ENCODE data around the gene HS2ST1.

HS2ST1 gene

DNA sequence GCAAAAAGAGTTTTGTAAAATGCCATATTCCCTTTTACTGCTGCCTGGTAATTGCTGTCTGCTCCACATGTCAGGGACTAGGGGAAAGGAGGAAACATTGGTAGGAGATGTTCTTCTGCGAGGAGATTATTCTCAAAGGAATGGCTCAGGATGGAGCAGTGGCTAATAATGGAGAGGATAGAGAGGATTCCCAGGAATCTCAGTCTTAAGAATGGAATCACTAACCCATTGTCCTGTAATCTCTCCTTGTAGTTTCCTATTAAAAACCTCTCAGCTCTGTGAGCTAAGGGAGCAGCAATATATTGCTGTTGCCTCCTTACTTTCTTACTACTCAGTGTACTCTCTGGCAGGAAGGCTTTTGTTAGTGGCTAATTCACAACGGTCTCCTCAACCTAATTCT lies 175.4 kb downstream of the HS2ST1 start (continued):
- no peak for TF ChIP-seq ZBTB8A (tag by site-specific recombination; IDR thresholded peaks at IDR 0.05)

- Histone ChIP-seq H3K27ac (ENCODE audit: extremely low read depth, low read depth, low read length) (no peak overlapping the region), H3K9me3 (ENCODE audit: control insufficient read depth, insufficient read depth, low read depth, low read length) (no peaks in the 10 kb centered on the region), H3K36me3 (ENCODE audit: control insufficient read depth in 2 of 2, insufficient read depth in 1 of 2, low read length in 2 of 2) (no peaks in the 10 kb centered on the region), H3K4me1 (ENCODE audit: control insufficient read depth, insufficient read depth, low read length) (peaks cover 6% of the 10 kb centered on the region; the same call in 1 of the 2 replicates), H3K4me3 (ENCODE audit: low read depth, low read length) (no peak overlapping the region)
- no peak for TF ChIP-seq KLF17 (tag by site-specific recombination; IDR thresholded peaks at IDR 0.05)
- no peak for TF ChIP-seq ZNF292 (tag by site-specific recombination; IDR thresholded peaks at IDR 0.05; ENCODE audit: borderline replicate concordance, low read depth)
- TF ChIP-seq ZNF37A (tag by site-specific recombination; IDR thresholded peaks at IDR 0.05), result no peak
- no peak for TF ChIP-seq ZNF18 (tag by site-specific recombination; IDR thresholded peaks at IDR 0.05)
- no peak for TF ChIP-seq PRDM1 (tag by site-specific recombination; IDR thresholded peaks at IDR 0.05)
- TF ChIP-seq ZNF660 (tag by site-specific recombination; IDR thresholded peaks at IDR 0.05), result no peak
- no peak for TF ChIP-seq ZNF140 (tag by site-specific recombination; IDR thresholded peaks at IDR 0.05)
- TF ChIP-seq, protein P1, sequence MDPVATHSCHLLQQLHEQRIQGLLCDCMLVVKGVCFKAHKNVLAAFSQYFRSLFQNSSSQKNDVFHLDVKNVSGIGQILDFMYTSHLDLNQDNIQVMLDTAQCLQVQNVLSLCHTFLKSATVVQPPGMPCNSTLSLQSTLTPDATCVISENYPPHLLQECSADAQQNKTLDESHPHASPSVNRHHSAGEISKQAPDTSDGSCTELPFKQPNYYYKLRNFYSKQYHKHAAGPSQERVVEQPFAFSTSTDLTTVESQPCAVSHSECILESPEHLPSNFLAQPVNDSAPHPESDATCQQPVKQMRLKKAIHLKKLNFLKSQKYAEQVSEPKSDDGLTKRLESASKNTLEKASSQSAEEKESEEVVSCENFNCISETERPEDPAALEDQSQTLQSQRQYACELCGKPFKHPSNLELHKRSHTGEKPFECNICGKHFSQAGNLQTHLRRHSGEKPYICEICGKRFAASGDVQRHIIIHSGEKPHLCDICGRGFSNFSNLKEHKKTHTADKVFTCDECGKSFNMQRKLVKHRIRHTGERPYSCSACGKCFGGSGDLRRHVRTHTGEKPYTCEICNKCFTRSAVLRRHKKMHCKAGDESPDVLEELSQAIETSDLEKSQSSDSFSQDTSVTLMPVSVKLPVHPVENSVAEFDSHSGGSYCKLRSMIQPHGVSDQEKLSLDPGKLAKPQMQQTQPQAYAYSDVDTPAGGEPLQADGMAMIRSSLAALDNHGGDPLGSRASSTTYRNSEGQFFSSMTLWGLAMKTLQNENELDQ (tag by site-specific recombination; IDR thresholded peaks at IDR 0.05; ENCODE audit: low read depth), result no peak
- TF ChIP-seq BCL11B (tag by site-specific recombination; IDR thresholded peaks at IDR 0.05; ENCODE audit: low read depth), result no peak
- no peak for TF ChIP-seq PRDM6 (tag by site-specific recombination; IDR thresholded peaks at IDR 0.05)
- TF ChIP-seq REPIN1 (tag by site-specific recombination; IDR thresholded peaks at IDR 0.05; ENCODE audit: low read depth), result no peak
- no peak for TF ChIP-seq ZNF10 (tag by site-specific recombination; IDR thresholded peaks at IDR 0.05)
- TF ChIP-seq ZNF146 (tag by site-specific recombination; IDR thresholded peaks at IDR 0.05), result no peak
- no peak for TF ChIP-seq ZNF777 (tag by site-specific recombination; IDR thresholded peaks at IDR 0.05; ENCODE audit: borderline replicate concordance)
- no peak for TF ChIP-seq ZSCAN16 (tag by site-specific recombination; IDR thresholded peaks at IDR 0.05)
- no peak for TF ChIP-seq ZNF785 (tag by site-specific recombination; IDR thresholded peaks at IDR 0.05)
- no peak for TF ChIP-seq ZNF138 (tag by site-specific recombination; IDR thresholded peaks at IDR 0.05; ENCODE audit: borderline replicate concordance)
- ChIA-PET POLR2A (no interaction called here), CTCF (interaction anchor here (1.1 kb wide), 1 partner anchor 127 kb away, joined by 3 read pairs; no protein-coding TSS in a partner anchor)
Observed at GRCh38 chr1:87091425-87091824, 177.0 kb downstream of the HS2ST1 start.

- H3K27ac ChIP-seq (ENCODE audit: extremely low read depth, low read depth, low read length), result no peak overlapping the region
- ChIA-PET CTCF (interaction anchor here (0.7 to 4.6 kb wide), 2 partner anchors 9 to 46 kb away, joined by 3 to 37 read pairs; no protein-coding TSS in a partner anchor), POLR2A (no interaction called here)
- no peak overlapping the region for H3K4me3 ChIP-seq (ENCODE audit: low read depth, low read length)
- peaks cover 6% of the 10 kb centered on the region; the same call in 1 of the 2 replicates for H3K4me1 ChIP-seq (ENCODE audit: control insufficient read depth, insufficient read depth, low read length)
- H3K36me3 ChIP-seq (ENCODE audit: control insufficient read depth in 2 of 2, insufficient read depth in 1 of 2, low read length in 2 of 2), result no peaks in the 10 kb centered on the region
- no peaks in the 10 kb centered on the region for H3K9me3 ChIP-seq (ENCODE audit: control insufficient read depth, insufficient read depth, low read depth, low read length)
- TF ChIP-seq BCL11B (tag by site-specific recombination; IDR thresholded peaks at IDR 0.05; ENCODE audit: low read depth) (no peak), ZNF311 (tag by site-specific recombination; IDR thresholded peaks at IDR 0.05; ENCODE audit: borderline replicate concordance) (no peak), GLIS2 (tag by site-specific recombination; IDR thresholded peaks at IDR 0.05) (no peak), WT1 (tag by site-specific recombination; IDR thresholded peaks at IDR 0.05) (no peak), ZNF335 (tag by site-specific recombination; conservative IDR thresholded peaks at IDR 0.05) (no peak), ZBTB7A (tag by site-specific recombination; IDR thresholded peaks at IDR 0.05; ENCODE audit: low read depth) (no peak), ZNF747 (tag by site-specific recombination; IDR thresholded peaks at IDR 0.05) (no peak), ZFP37 (tag by site-specific recombination; IDR thresholded peaks at IDR 0.05) (no peak)
Observed at GRCh38 chr1:87092846-87093245, 178.4 kb downstream of the HS2ST1 start.
